Neuronal stem cell (in vitro differentiated cells): ENCODE results near the gene MUC5B.

Experiments used
- DNase-seq: peaks from one replicate; pipeline ENCODE4 v3.0.0-alpha.2; 2013; ENCODE audit warnings: low spot score
- H2AFZ ChIP-seq: one replicate; pipeline ENCODE4 v1.6.1; 2013; ENCODE audit warnings: mild to moderate bottlenecking, low read length, inconsistent platforms
- H2AK5ac ChIP-seq: 2 replicates; pipeline ENCODE4 v1.6.1; 2013; ENCODE audit warnings: low read depth, mild to moderate bottlenecking, inconsistent platforms, low read length, moderate library complexity, mixed read lengths
- H2BK120ac ChIP-seq: 2 replicates; pipeline ENCODE4 v1.6.1; 2013; ENCODE audit warnings: low read depth, mild to moderate bottlenecking, inconsistent platforms, low read length, moderate library complexity, mixed read lengths
- H2BK12ac ChIP-seq: one replicate; pipeline ENCODE4 v1.6.1; 2013; ENCODE audit warnings: low read length, inconsistent platforms
- H2BK15ac ChIP-seq: 2 replicates; pipeline ENCODE4 v1.6.1; 2013; ENCODE audit warnings: mild to moderate bottlenecking, low read length, inconsistent platforms, mixed read lengths
- H2BK5ac ChIP-seq: one replicate; pipeline ENCODE4 v1.6.1; 2013; ENCODE audit warnings: inconsistent platforms, mild to moderate bottlenecking, low read length, moderate library complexity
- H3K14ac ChIP-seq: one replicate; pipeline ENCODE4 v1.6.1; 2013; ENCODE audit warnings: low read length, inconsistent platforms
- H3K18ac ChIP-seq: 2 replicates; pipeline ENCODE4 v1.6.1; 2013; ENCODE audit warnings: low read length, inconsistent platforms
- H3K23ac ChIP-seq: 2 replicates; pipeline ENCODE4 v1.6.1; 2013; ENCODE audit warnings: low read depth, mild to moderate bottlenecking, mixed read lengths, low read length, inconsistent platforms; ENCODE audit not compliant: poor library complexity
- H3K27ac ChIP-seq: replicated peaks from 3 replicates; pipeline ENCODE4 v1.5.1; 2013; ENCODE audit warnings: low read length, inconsistent platforms
- H3K27me3 ChIP-seq, 3 experiments: 2 replicates each; pipeline ENCODE4 v1.6.1; 2013; ENCODE audit warnings: low read length in 3 of 3, mild to moderate bottlenecking in 2 of 3, inconsistent platforms in 1 of 3, low read depth in 1 of 3, mixed read lengths in 1 of 3, moderate library complexity in 1 of 3; ENCODE audit not compliant: control insufficient read depth in 3 of 3, insufficient read depth in 3 of 3
- H3K36me3 ChIP-seq, 2 donors: replicated peaks in 1 of 2; 2 replicates each; pipeline ENCODE4 v1.6.1; 2013; ENCODE audit warnings: low read length in 2 of 2; ENCODE audit not compliant: control insufficient read depth in 2 of 2, insufficient read depth in 2 of 2
- H3K4ac ChIP-seq: 2 replicates; pipeline ENCODE4 v1.6.1; 2013; ENCODE audit warnings: inconsistent platforms, mild to moderate bottlenecking, low read length, moderate library complexity
- H3K4me1 ChIP-seq, 2 donors: 1 replicate in 1 of 2; 2 replicates in 1 of 2; pipeline ENCODE4 v1.6.1; 2013; ENCODE audit warnings: low read length in 2 of 2, low read depth in 1 of 2; ENCODE audit not compliant: control insufficient read depth in 2 of 2, insufficient read depth in 1 of 2
- H3K4me2 ChIP-seq: one replicate; pipeline ENCODE4 v1.6.1; 2013; ENCODE audit warnings: mild to moderate bottlenecking, low read length, inconsistent platforms; ENCODE audit not compliant: insufficient read depth, poor library complexity, severe bottlenecking
- H3K4me3 ChIP-seq, 2 donors: 2 replicates each; pipeline ENCODE4 v1.5.1; 2013; ENCODE audit warnings: low read length in 2 of 2, mild to moderate bottlenecking in 2 of 2, inconsistent platforms in 1 of 2, moderate library complexity in 1 of 2
- H3K79me1 ChIP-seq: one replicate; pipeline ENCODE4 v1.6.1; 2013; ENCODE audit warnings: low read depth, mild to moderate bottlenecking, inconsistent platforms, low read length, moderate library complexity
- H3K9ac ChIP-seq: one replicate; pipeline ENCODE4 v1.6.1; 2013; ENCODE audit warnings: mild to moderate bottlenecking, low read depth, low read length, inconsistent platforms; ENCODE audit not compliant: poor library complexity
- H3K9me3 ChIP-seq, 2 donors: replicated peaks in 1 of 2; 2 replicates each; pipeline versions ENCODE3 to v1.6.1; 2013; ENCODE audit warnings: low read length in 2 of 2, mild to moderate bottlenecking in 2 of 2, inconsistent platforms in 1 of 2, low read depth in 1 of 2, mixed read lengths in 1 of 2, moderate library complexity in 1 of 2; ENCODE audit not compliant: control insufficient read depth in 2 of 2, insufficient read depth in 1 of 2
- H4K8ac ChIP-seq: one replicate; pipeline ENCODE4 v1.6.1; 2013; ENCODE audit warnings: low read depth, mild to moderate bottlenecking, inconsistent platforms, low read length, moderate library complexity
- H4K91ac ChIP-seq: one replicate; pipeline ENCODE4 v1.6.1; 2013; ENCODE audit warnings: low read length, low read depth, mild to moderate bottlenecking, inconsistent platforms; ENCODE audit not compliant: poor library complexity
- WGBS, 2 donors: extraction: QIAGEN DNeasy Blood & Tissue Kit; methylation state at CpG; one replicate each; pipeline ENCODE4 v1.1.7; 2013; ENCODE audit warnings: missing lambda C conversion rate in 2 of 2, mixed read lengths in 1 of 2; ENCODE audit not compliant: insufficient read length in 2 of 2, insufficient replicate concordance in 1 of 2; ENCODE audit errors: extremely low coverage in 2 of 2; 5-methylcytosine and 5-hydroxymethylcytosine counted together

Gene MUC5B

DNA sequence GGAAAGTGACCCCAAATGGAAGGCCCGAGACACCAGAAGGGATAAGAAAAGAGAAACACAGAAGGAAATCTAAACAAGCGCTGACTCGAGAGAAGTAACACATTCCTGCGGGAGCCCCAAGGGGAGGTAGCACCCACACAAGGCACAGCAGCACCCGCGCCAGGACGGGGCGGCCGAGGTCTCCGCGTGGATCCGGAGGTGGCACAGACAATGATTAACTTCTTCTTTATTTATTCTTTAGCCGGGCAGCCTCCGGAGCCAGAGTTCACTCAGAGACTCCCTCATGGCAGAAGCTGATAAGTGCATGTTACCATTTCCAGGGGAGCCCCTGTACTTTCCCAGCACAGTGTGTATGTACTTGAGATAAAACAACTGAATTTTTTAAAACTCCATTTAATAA, 81.5 kb downstream of the MUC5B start:
- Histone ChIP-seq H3K79me1 (peaks cover 35% of the 10 kb centered on the region), H2BK15ac (no peak overlapping the region), H3K18ac (no peak overlapping the region), H4K91ac (no peak overlapping the region), H3K9ac (no peak overlapping the region), H2AFZ (no peak overlapping the region), H3K4me3 (no peak overlapping the region), H2BK120ac (no peak overlapping the region), H3K27me3 (no peaks in the 10 kb centered on the region), H4K8ac (no peak overlapping the region), H3K4me1 (peaks cover 2 to 17% of the 10 kb centered on the region in 2 donors), H3K9me3 (no peaks in the 10 kb centered on the region), H2BK12ac (no peak overlapping the region), H2AK5ac (no peak overlapping the region), H3K4me2 (no peak overlapping the region), H2BK5ac (no peak overlapping the region), H3K23ac (no peak overlapping the region), H3K36me3 (peaks cover 2 to 25% of the 10 kb centered on the region in 2 donors), H3K14ac (no peak overlapping the region), H3K4ac (no peak overlapping the region), H3K27ac (no peak overlapping the region)
- WGBS, 2 donors: no CpG with 5 or more reads among the region's 14 CpGs
- no peak for DNase-seq

DNA sequence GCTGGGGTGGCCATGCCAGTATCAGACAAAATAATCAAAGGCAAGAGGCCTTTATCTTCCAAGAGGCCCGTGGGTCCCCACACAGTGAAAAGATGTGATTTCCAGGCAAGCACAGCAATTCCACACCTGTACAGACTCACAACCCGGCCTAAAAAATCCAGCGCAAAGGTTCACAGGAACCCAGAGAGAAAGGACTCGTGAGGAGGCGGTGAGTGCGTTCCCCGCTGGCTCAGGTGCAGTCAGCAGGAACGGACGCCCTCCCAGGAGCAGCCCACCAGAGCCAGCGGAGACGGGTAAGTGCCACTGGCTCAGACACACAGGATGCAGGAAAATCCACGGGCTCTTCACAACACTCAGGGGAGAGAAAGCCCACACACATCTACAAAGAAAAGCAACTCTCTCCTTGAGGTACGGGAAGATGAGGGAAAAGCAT, 82.2 kb downstream of the MUC5B start:
- H3K14ac ChIP-seq: no peak overlapping the region
- H3K4me3 ChIP-seq: no peak overlapping the region
- H3K27ac ChIP-seq: no peak overlapping the region
- H3K18ac ChIP-seq: no peak overlapping the region
- no peak overlapping the region for H4K8ac ChIP-seq
- H3K9ac ChIP-seq: no peak overlapping the region
- H2BK120ac ChIP-seq: no peak overlapping the region
- H3K4me2 ChIP-seq: no peak overlapping the region
- no peak overlapping the region for H3K4ac ChIP-seq
- no peaks in the 10 kb centered on the region for H3K9me3 ChIP-seq
- WGBS, 2 donors: no CpG with 5 or more reads among the region's 13 CpGs
- no peak overlapping the region for H2AFZ ChIP-seq
- no peak overlapping the region for H2BK15ac ChIP-seq
- H2BK12ac ChIP-seq: no peak overlapping the region
- H2AK5ac ChIP-seq: no peak overlapping the region
- no peak for DNase-seq
- peaks cover 0 to 17% of the 10 kb centered on the region in 2 donors for H3K4me1 ChIP-seq
- H3K79me1 ChIP-seq: peaks cover 31% of the 10 kb centered on the region
- H3K36me3 ChIP-seq: peaks cover 2 to 25% of the 10 kb centered on the region in 2 donors
- H4K91ac ChIP-seq: no peak overlapping the region
- H3K23ac ChIP-seq: no peak overlapping the region
- no peaks in the 10 kb centered on the region for H3K27me3 ChIP-seq
- H2BK5ac ChIP-seq: no peak overlapping the region

DNA sequence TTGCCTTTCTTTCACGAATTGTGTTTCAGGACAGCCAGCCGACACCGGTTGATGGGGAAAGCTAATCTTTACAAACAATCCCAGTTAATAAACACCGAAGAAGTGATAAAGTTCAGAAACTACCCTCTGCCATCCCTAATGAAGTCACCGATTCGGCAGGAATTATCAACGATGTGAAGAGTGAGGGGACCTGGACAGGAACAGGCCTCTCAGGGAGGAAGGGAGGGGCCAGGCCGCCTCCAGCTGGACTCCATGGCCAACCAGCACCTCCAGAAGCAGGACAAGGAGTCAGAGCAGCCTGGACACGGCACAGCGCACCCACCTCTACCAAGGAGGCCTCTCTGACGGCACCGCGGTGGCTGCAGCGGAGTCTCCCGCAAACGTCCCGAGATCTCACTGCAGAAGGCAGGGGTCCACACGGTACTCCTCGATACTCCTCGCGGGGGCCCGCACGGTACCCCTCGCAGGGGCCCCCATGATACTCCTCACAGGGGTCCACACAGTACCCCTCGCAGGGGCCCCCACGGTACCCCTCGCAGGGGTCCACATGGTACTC, 82.7 kb downstream of the MUC5B start:
- Histone ChIP-seq H3K79me1 (peaks cover 31% of the 10 kb centered on the region), H2AFZ (no peak overlapping the region), H3K4me2 (no peak overlapping the region), H4K91ac (no peak overlapping the region), H3K4me1 (peaks cover 2 to 17% of the 10 kb centered on the region in 2 donors), H2BK120ac (no peak overlapping the region), H3K9me3 (peaks cover 0 to 3% of the 10 kb centered on the region in 2 donors), H2BK12ac (no peak overlapping the region), H3K18ac (no peak overlapping the region), H3K9ac (no peak overlapping the region), H2BK5ac (no peak overlapping the region), H3K27me3 (no peaks in the 10 kb centered on the region), H3K4me3 (no peak overlapping the region), H2BK15ac (no peak overlapping the region), H4K8ac (no peak overlapping the region), H3K27ac (no peak overlapping the region), H3K4ac (no peak overlapping the region), H3K36me3 (peaks cover 2 to 25% of the 10 kb centered on the region in 2 donors), H3K23ac (no peak overlapping the region), H2AK5ac (no peak overlapping the region), H3K14ac (no peak overlapping the region)
- DNase-seq: no peak
- no CpG with 5 or more reads among the region's 27 CpGs for WGBS, 2 donors

DNA sequence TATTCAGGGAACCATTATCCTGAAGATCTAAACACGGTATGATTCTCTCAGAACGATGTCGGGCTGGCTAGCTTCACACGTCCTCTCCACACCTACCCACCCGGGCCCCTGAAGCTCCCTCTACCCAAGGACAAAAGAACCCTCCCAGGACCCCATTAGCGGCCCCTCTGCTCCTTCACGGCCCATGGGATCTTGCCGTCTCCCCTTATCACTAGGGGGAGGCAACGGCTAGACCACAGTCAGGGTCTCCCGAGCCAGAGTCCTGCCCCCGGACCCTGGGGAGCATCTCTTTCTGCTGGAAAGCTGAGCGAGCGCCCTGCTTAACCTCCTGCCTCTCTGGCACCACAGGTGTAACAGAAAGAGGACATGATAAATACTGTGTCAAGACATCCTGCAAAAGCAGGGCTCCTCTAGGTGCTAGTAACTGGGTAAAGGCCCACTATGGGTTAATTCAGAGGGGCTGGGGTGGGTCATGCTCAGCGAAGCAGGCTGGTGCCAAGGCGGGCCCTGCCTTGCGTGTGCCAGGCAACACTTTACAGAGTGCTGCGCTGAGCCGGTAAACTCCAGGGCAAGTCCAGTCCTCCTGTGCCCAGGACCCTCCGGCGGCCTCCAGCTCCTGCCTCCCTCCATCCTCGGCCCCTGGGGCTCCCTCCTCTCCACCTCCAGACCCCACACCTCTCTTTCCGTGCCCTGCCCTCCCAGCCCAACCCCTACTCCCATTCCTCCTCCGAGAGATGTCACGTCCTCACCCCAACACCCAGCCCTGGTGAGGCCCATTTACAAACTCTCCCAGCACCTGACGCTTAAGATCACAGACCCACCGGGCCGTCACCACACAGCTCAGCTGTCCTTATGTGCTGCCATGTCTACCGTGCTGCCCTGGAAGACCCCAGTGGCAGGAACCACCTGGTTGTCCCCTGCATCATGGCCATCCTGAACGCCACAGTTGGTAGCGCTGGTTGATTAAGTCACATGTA, 83.6 kb downstream of the MUC5B start:
- H3K27ac ChIP-seq: no peak overlapping the region
- no peak overlapping the region for H4K91ac ChIP-seq
- H2BK5ac ChIP-seq: no peak overlapping the region
- no CpG with 5 or more reads among the region's 30 CpGs for WGBS, 2 donors
- peaks cover 31% of the 10 kb centered on the region for H3K79me1 ChIP-seq
- no peak overlapping the region for H2BK12ac ChIP-seq
- no peak overlapping the region for H2BK15ac ChIP-seq
- no peak overlapping the region for H3K14ac ChIP-seq
- no peak overlapping the region for H3K4me2 ChIP-seq
- no peak overlapping the region for H3K4me3 ChIP-seq
- H2AFZ ChIP-seq: no peak overlapping the region
- no peak overlapping the region for H3K23ac ChIP-seq
- peaks cover 3 to 12% of the 10 kb centered on the region in 2 donors for H3K9me3 ChIP-seq
- H3K9ac ChIP-seq: no peak overlapping the region
- H3K4me1 ChIP-seq: peaks cover 2 to 17% of the 10 kb centered on the region in 2 donors
- no peak overlapping the region for H4K8ac ChIP-seq
- DNase-seq: no peak
- H3K4ac ChIP-seq: no peak overlapping the region
- no peak overlapping the region for H2BK120ac ChIP-seq
- H3K27me3 ChIP-seq: no peaks in the 10 kb centered on the region
- peak overlapping the region; percentile 22 for H3K18ac ChIP-seq
- H2AK5ac ChIP-seq: no peak overlapping the region
- peaks cover 2 to 25% of the 10 kb centered on the region in 2 donors for H3K36me3 ChIP-seq
